HG03354 (cell line): ENCODE data around the gene SIX5.
A peak's percentile ranks its signal among the peaks of the same experiment; 100 is the strongest.
"Not testable (repeated sequence)": the region's sequence is repeated elsewhere in the genome, so short reads cannot be mapped to it uniquely, and the experiment has no call there.

Experiments used
- ATAC-seq: cut with Tn5 transposase; IDR thresholded peaks from one replicate; pipeline ENCODE4 v1.9.1; 2021; ENCODE audit warnings: mild to moderate bottlenecking; ENCODE audit not compliant: unreplicated experiment, poor library complexity, severe bottlenecking

Gene SIX5

GRCh38 chr19:45768984-45769782, at the start of gene SIX5:
Gene SIX5 (minus strand): TSS chr19:45769252. CDS start chr19:45768844, 408 bp downstream.
- peak; percentile 59 for ATAC-seq

DNA sequence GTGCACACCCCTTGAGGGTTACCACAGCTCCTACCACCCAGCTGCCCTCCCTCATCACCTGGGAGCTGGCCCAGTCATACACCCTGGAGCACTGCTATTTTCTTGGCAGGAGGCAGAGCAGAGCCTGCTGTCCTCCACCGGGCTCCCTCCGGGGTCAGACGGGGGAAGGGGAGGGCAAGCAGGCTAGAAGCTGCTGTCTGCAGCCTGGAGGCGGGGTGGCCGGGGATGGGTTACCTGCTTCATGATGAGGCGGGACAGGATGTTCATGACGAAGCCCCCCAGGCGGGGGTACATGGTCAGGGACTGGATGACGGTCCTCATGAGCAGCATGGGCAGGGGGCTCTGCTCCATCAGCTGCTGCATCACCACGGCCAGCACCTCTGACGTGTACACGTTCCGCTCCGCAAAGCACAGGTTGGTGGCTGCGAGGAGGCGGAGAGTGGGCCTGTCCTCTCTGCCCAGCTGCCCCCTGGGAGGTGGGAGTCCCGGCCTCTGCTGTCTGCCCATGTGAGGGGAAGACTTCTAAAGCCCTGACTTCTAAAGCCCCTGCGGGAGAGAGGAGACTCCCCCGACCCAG, 48.8 kb upstream of the SIX5 start:
- ATAC-seq: no peak

GRCh38 chr19:45817010-45817724, 48.1 kb upstream of the SIX5 start:
- peak; percentile 90 for ATAC-seq

GRCh38 chr19:45816236-45817009, 47.4 kb upstream of the SIX5 start:
- ATAC-seq: no peak

GRCh38 chr19:45815481-45816216, 46.6 kb upstream of the SIX5 start:
- no peak for ATAC-seq

- ATAC-seq: no peak
Observed at GRCh38 chr19:45814851-45815480, 45.9 kb upstream of the SIX5 start, which contains the start of gene RSPH6A. Gene RSPH6A (minus strand): TSS chr19:45815308. CDS start chr19:45815176, 132 bp downstream.

DNA sequence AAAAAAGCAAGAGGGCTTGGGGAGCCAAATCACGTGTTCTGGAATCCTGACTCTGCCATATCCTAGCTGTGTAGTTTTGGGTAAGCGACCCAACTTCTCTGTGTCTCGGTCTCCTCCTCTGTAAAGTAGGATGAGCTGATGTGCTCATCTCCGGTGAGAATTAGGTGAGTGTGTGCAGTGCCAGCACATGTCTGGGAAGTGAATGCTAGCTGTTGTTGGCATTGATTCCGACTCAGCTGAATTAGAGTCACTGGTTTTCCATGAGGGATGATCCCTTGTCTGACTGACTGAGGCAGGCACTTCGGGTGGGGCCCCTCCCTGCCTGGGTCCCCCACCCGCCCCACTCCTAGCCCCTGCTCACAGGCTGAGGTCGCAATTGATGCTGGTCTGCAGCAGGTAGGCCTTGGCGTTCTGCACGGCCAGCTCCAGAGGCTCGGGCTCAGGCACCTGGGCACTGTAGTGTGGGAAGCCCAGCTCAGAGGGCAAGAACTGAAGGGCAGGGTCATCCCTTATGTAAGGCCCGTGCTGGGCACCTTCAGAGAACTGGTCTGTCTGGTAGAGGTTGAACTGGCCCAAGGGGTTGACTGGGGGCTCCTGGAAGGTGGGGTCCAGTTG, 45.2 kb upstream of the SIX5 start:
- no peak for ATAC-seq

DNA sequence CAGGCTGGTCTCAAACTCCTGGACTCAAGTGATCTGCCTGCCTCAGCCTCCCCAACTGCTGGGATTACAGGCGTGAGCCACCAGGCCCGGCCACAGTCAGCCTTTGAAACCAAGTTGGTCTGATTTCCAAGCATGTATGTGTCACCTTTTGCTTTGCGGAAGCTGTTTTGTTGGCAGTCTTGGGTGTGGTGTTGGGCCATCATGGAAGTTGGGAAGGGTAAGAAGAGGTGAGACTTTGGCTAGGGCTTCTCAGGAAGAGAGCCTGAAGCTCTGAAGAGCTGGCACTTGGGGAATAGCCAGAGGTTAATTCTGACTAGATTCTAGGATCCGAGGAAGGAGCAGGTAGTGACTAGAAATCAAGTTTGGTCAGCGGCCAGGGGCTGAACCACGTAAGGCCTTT, 43.2 kb upstream of the SIX5 start:
- no peak for ATAC-seq

- ATAC-seq: no peak
Observed at GRCh38 chr19:45809643-45810159, 40.6 kb upstream of the SIX5 start.

DNA sequence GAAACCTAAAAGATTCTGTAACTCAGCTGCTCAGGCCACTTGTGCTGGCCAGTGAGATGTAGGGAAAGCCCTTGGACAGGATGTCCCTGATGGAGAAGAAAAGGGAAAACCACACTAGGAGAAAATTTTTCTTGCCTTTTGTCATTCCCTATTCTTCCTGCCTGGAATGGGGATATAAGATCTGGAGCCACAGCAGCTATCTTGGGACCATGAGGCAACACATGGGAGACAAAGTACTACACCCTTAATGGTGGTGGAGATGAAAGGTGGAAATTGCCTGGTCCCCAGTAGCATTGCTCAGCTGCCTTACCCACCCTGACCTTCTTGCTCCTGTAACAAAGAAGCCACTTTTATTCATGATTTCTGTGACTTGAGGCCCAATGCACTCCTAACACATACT, 36.7 kb upstream of the SIX5 start:
- ATAC-seq: no peak

GRCh38 chr19:45804959-45805230, 35.8 kb upstream of the SIX5 start:
- no peak for ATAC-seq

GRCh38 chr19:45804140-45804958, 35.3 kb upstream of the SIX5 start:
- no peak for ATAC-seq

GRCh38 chr19:45801603-45802175, 32.6 kb upstream of the SIX5 start:
- no peak for ATAC-seq

- ATAC-seq: no peak
Observed at GRCh38 chr19:45800070-45800553, 31.1 kb upstream of the SIX5 start.

DNA sequence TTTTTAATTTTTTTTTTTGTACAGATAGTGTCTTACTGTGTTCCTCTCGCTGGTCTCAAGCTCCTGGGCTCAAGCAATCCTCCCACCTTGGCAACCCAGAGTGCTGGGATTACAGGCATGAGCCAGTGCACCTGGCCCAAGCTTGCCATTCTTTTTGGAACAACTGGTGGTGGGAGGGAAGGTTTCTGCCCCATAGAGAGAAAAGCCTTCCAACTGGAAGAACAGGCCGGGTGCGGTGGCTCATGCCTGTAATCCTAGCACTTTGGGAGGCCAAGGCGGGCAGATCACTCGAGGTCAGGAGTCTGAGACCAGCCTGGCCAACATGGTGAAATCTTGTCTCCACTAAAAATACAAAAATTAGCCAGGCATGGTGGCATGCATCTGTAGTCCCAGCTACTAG, 30.5 kb upstream of the SIX5 start:
- ATAC-seq: not testable (repeated sequence)

DNA sequence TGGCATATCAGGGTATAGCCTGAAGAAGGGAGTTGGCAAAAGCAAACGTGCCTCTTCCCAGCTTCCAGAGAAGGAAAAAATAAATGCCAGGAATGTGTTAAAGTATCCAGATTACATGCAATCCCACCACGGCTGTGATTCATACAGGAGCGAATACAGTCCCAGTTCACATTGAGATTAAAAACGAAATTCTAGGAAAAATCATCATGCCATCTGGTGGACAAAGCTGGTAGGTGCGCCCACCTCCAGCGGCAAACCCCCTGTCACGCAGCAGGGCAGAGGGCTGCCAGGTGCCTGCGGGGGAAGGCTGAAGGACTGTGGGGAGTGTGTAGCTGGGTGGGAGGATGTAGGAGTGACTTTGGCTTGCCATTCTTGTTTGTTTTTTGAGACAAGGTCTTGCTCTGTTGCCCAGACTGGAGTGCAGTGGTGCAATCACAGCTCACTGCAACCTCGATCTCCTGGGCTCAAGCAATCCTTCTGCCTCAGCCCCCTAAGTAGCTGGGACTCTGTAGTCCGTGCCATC, 30.0 kb upstream of the SIX5 start:
- no peak for ATAC-seq

DNA sequence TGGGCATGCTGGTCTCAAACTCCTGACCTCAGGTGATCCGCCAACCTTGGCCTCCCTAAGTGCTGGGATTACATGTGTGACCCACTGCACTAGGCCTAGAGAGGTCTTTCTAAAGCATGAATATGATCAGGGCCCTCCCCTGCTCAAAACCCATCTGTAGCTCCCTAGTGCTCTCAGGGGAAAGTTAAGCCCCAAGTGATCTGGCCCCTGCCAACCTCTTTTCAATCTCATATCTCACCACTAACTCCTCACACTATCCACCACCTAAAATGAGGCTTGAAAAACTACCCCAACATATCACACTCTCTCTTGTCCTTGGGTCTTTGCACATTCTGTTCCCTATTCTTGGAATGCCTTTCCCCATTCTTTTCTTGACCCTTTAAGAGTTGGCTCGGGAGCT, 25.6 kb upstream of the SIX5 start:
- ATAC-seq: no peak
